SK-N-SH (cell line): Measurements from ENCODE around the gene SLAMF8. TPM values are rescaled to one million over a fixed set of nuclear protein-coding genes. Genes with fewer than 3 reads are reported as not detected.

Experiments used
- CTCF ChIA-PET: fragments of 300-600, 350-600 bp; formaldehyde crosslinking; extraction: SDS; loops from one replicate; lab custom pipeline; 2021; lab: Yijun Ruan, JAX
- POLR2A ChIA-PET: fragments of 350-600 bp; sonication (Branson Sonifier 250); formaldehyde crosslinking; extraction: SDS; loops from one replicate; lab custom pipeline; 2020; ENCODE audit warnings: antibody characterized with exemption, inconsistent platforms; lab: Yijun Ruan, JAX
- DNase-seq: peaks from one replicate; pipeline ENCODE4 v3.0.0; 2012
- H2AFZ ChIP-seq: fragments of 200-600 bp; sonication (generic); 2 replicates; pipeline ENCODE4 v1.8.1; 2016; ENCODE audit warnings: antibody characterized with exemption, mild to moderate bottlenecking, low read depth
- H3F3A ChIP-seq: fragments of 200-600 bp; sonication (generic); replicated peaks from 2 replicates; pipeline ENCODE3; 2016; ENCODE audit warnings: antibody characterized with exemption, mild to moderate bottlenecking; ENCODE audit not compliant: insufficient read depth
- H3K27ac ChIP-seq, 2 experiments: fragments of 200-500 bp in 1 of 2; fragments of 200-600 bp in 1 of 2; sonication (Bioruptor generic) in 1 of 2; sonication (generic), shearing (Covaris generic) in 1 of 2; 2 replicates each; pipeline versions ENCODE4 v1.5.1 to v1.6.1; 2014 to 2016; ENCODE audit warnings: low read depth in 2 of 2, inconsistent platforms in 1 of 2, low read length in 1 of 2, mild to moderate bottlenecking in 1 of 2, mixed read lengths in 1 of 2
- H3K27me3 ChIP-seq: fragments of 200-600 bp; sonication (generic), shearing (Covaris generic); 2 replicates; pipeline ENCODE4 v1.6.1; 2016; ENCODE audit warnings: mixed run types; ENCODE audit not compliant: insufficient read depth
- H3K36me3 ChIP-seq, 2 experiments: fragments of 200-500 bp in 1 of 2; fragments of 200-600 bp in 1 of 2; sonication (Bioruptor generic) in 1 of 2; sonication (generic) in 1 of 2; replicated peaks in 1 of 2; 2 replicates each; pipeline versions ENCODE3 to v1.5.1; 2014 to 2016; ENCODE audit warnings: low read length in 1 of 2, mild to moderate bottlenecking in 1 of 2; ENCODE audit not compliant: insufficient read depth in 2 of 2, control insufficient read depth in 1 of 2
- H3K4me1 ChIP-seq, 2 experiments: fragments of 200-500 bp in 1 of 2; fragments of 200-600 bp in 1 of 2; sonication (Bioruptor generic) in 1 of 2; sonication (generic), shearing (Covaris generic) in 1 of 2; 2 replicates each; pipeline versions ENCODE4 v1.5.1 to v1.6.1; 2014 to 2016; ENCODE audit warnings: low read depth in 1 of 2, low read length in 1 of 2, mixed run types in 1 of 2; ENCODE audit not compliant: insufficient read depth in 2 of 2, control insufficient read depth in 1 of 2
- H3K4me2 ChIP-seq: fragments of 200-600 bp; sonication (generic), shearing (Covaris generic); 2 replicates; pipeline ENCODE4 v1.6.1; 2017; ENCODE audit warnings: mixed run types
- H3K4me3 ChIP-seq, 2 experiments: fragments of 200-500 bp in 1 of 2; fragments of 200-600 bp in 1 of 2; sonication (Bioruptor generic) in 1 of 2; sonication (generic), shearing (Covaris generic) in 1 of 2; 2 replicates each; pipeline versions ENCODE4 v1.5.1 to v1.8.1; 2014 to 2016; ENCODE audit warnings: low read depth in 2 of 2, inconsistent platforms in 1 of 2, low read length in 1 of 2, mild to moderate bottlenecking in 1 of 2, mixed read lengths in 1 of 2, moderate library complexity in 1 of 2
- H3K79me2 ChIP-seq: fragments of 200-600 bp; sonication (generic); 2 replicates; pipeline ENCODE4 v1.8.1; 2017; ENCODE audit warnings: mild to moderate bottlenecking; ENCODE audit not compliant: insufficient read depth
- H3K9ac ChIP-seq: fragments of 200-600 bp; sonication (generic); 2 replicates; pipeline ENCODE4 v1.6.1; 2017; ENCODE audit warnings: mixed run types
- H3K9me2 ChIP-seq: fragments of 200-600 bp; sonication (generic); 2 replicates; pipeline ENCODE4 v1.6.1; 2017; ENCODE audit warnings: mixed run types
- H3K9me3 ChIP-seq: fragments of 200-600 bp; sonication (generic); 2 replicates; pipeline ENCODE4 v1.6.1; 2017; ENCODE audit warnings: mixed run types, mild to moderate bottlenecking, moderate library complexity
- H4K20me1 ChIP-seq: fragments of 200-600 bp; sonication (generic); 2 replicates; pipeline ENCODE4 v1.6.1; 2017; ENCODE audit warnings: mild to moderate bottlenecking, mixed run types; ENCODE audit not compliant: insufficient read depth
- ELF1 ChIP-seq: IDR thresholded peaks from 2 replicates; pipeline ENCODE4 v1.4.0; 2012
- EP300 ChIP-seq, 2 experiments: IDR thresholded peaks; 2 replicates each; pipeline versions ENCODE4 v1.4.0 to v1.6.1; 2012; ENCODE audit warnings: borderline replicate concordance in 1 of 2, low read depth in 1 of 2, low read length in 1 of 2
- EZH2phosphoT487 ChIP-seq: fragments of 200-600 bp; sonication (generic); IDR thresholded peaks from 2 replicates; pipeline ENCODE4 v1.6.1; 2017; ENCODE audit warnings: low read depth, mixed run types, mild to moderate bottlenecking, antibody characterized with exemption, moderate library complexity, borderline replicate concordance
- FOXJ3 ChIP-seq: sonication (generic); formaldehyde crosslinking; IDR thresholded peaks from 2 replicates; pipeline ENCODE4 v1.5.1; 2020; ENCODE audit warnings: mild to moderate bottlenecking, missing genetic modification reagents
- GABPA ChIP-seq: IDR thresholded peaks from 2 replicates; pipeline ENCODE4 v1.4.0; 2012; ENCODE audit warnings: low read depth, mild to moderate bottlenecking
- MAX ChIP-seq: IDR thresholded peaks from 2 replicates; pipeline ENCODE4 v1.4.0; 2012; ENCODE audit warnings: low read depth
- PBX3 ChIP-seq: IDR thresholded peaks from 2 replicates; pipeline ENCODE4; 2012
- POLR2AphosphoS5 ChIP-seq: IDR thresholded peaks from 2 replicates; pipeline ENCODE4 v1.6.1; 2012; ENCODE audit warnings: low read depth, low read length
- RCOR1 ChIP-seq: fragments of 150-350 bp; IDR thresholded peaks from 2 replicates; pipeline ENCODE4 v1.6.1; 2017; ENCODE audit warnings: antibody characterized with exemption, low read length
- REST ChIP-seq: IDR thresholded peaks from 2 replicates; pipeline ENCODE4 v1.6.1; 2012; ENCODE audit warnings: mild to moderate bottlenecking, low read depth, low read length, moderate library complexity
- RFX5 ChIP-seq: IDR thresholded peaks from 2 replicates; pipeline ENCODE4 v1.6.1; 2012; ENCODE audit warnings: mild to moderate bottlenecking, improper control_type of control experiment, low read length
- SMC3 ChIP-seq: IDR thresholded peaks from 2 replicates; pipeline ENCODE4 v1.6.1; 2012; ENCODE audit warnings: low read depth, low read length, improper control_type of control experiment
- USF2 ChIP-seq: fragments of 150-350 bp; IDR thresholded peaks from 2 replicates; pipeline ENCODE4 v1.6.1; 2017; ENCODE audit warnings: antibody characterized with exemption, low read length, low read depth, borderline replicate concordance
- WGBS: methylation state at CpG from one replicate; pipeline ENCODE4 v1.1.6; 2017; ENCODE audit warnings: low lambda C conversion rate; 5-methylcytosine and 5-hydroxymethylcytosine counted together
- polyA plus RNA-seq, 3 experiments: library from polyadenylated mRNA; depleted of rRNA; stranded (reverse); fragments of >200 nt; gene quantifications; 2 replicates each; pipeline ENCODE4 v1.2.3, GENCODE V29; 2012

Gene SLAMF8
- polyA plus RNA-seq, 1 of the 3 experiments (the other 2 are of a cell fraction) = not detected

GRCh38 chr1:159823406-159823805, 3.3 kb upstream of the SLAMF8 start:
- no peaks in the 10 kb centered on the region for H3K79me2 ChIP-seq
- H3K9me2 ChIP-seq = no peaks in the 10 kb centered on the region
- H3F3A ChIP-seq = no peaks in the 10 kb centered on the region
- no peak overlapping the region for H3K9ac ChIP-seq
- ChIA-PET POLR2A (no interaction called here), CTCF (interaction anchor here (0.7 to 6.3 kb wide), 5 partner anchors 9 to 67 kb away, joined by 3 to 84 read pairs (median 21); partner anchors contain the start of gene FCRL6)
- peaks cover 0 to 24% of the 10 kb centered on the region in 2 experiments; a peak in 1 of 4 replicates for H3K4me1 ChIP-seq
- H3K27me3 ChIP-seq = no peaks in the 10 kb centered on the region
- H3K9me3 ChIP-seq = no peaks in the 10 kb centered on the region
- TF ChIP-seq POLR2AphosphoS5 (no peak), EZH2phosphoT487 (no peak), ELF1 (no peak), RFX5 (no peak), RCOR1 (no peak), GABPA (no peak), FOXJ3 (CRISPR knock-in tag) (no peak), MAX (no peak)
- no peaks in the 10 kb centered on the region for H3K36me3 ChIP-seq
- WGBS = 52% methylated on average over 7 of the region's 7 CpGs
- no peak overlapping the region for H3K4me2 ChIP-seq
- H2AFZ ChIP-seq = no peak overlapping the region
- no peaks in the 10 kb centered on the region for H4K20me1 ChIP-seq
- no peak overlapping the region for H3K4me3 ChIP-seq
- H3K27ac ChIP-seq = no peak overlapping the region
- peak; percentile 25 for DNase-seq

GRCh38 chr1:159825564-159825963, 1.1 kb upstream of the SLAMF8 start:
- H3K4me1 ChIP-seq = peaks cover 6 to 24% of the 10 kb centered on the region in 2 experiments; a peak in 2 of 4 replicates
- WGBS = 45% methylated on average over 3 of the region's 3 CpGs
- H3K27ac ChIP-seq = no peak overlapping the region
- no peak overlapping the region for H3K9ac ChIP-seq
- no peak for DNase-seq
- H3K9me2 ChIP-seq = no peaks in the 10 kb centered on the region
- no peak for TF ChIP-seq RFX5
- no peak for TF ChIP-seq USF2
- no peak for TF ChIP-seq SMC3
- TF ChIP-seq EP300 (IDR thresholded peaks at IDR 0.05; ENCODE audit: borderline replicate concordance in 1 of 2, low read depth in 1 of 2, low read length in 1 of 2) = no peak
- TF ChIP-seq MAX = no peak
- no peak for TF ChIP-seq GABPA
- TF ChIP-seq REST = no peak
- peak; percentile 70 for TF ChIP-seq PBX3
- TF ChIP-seq, all 33 proteins: peak for 1
- no peak overlapping the region for H2AFZ ChIP-seq
- no peaks in the 10 kb centered on the region for H4K20me1 ChIP-seq
- no peak overlapping the region for H3K4me2 ChIP-seq
- no peaks in the 10 kb centered on the region for H3K36me3 ChIP-seq
- CTCF ChIA-PET = interaction anchor here (1.4 to 8.8 kb wide), 3 partner anchors 27 to 181 kb away, joined by 4 to 41 read pairs (median 21); no protein-coding TSS in a partner anchor
- H3F3A ChIP-seq = no peaks in the 10 kb centered on the region
- H3K27me3 ChIP-seq = no peaks in the 10 kb centered on the region
- H3K4me3 ChIP-seq = no peak overlapping the region
- no peaks in the 10 kb centered on the region for H3K79me2 ChIP-seq
- POLR2A ChIA-PET = no interaction called here
- H3K9me3 ChIP-seq = no peaks in the 10 kb centered on the region
